ENCODE data around the gene TSPAN4.

The TSPAN4 gene

DNA sequence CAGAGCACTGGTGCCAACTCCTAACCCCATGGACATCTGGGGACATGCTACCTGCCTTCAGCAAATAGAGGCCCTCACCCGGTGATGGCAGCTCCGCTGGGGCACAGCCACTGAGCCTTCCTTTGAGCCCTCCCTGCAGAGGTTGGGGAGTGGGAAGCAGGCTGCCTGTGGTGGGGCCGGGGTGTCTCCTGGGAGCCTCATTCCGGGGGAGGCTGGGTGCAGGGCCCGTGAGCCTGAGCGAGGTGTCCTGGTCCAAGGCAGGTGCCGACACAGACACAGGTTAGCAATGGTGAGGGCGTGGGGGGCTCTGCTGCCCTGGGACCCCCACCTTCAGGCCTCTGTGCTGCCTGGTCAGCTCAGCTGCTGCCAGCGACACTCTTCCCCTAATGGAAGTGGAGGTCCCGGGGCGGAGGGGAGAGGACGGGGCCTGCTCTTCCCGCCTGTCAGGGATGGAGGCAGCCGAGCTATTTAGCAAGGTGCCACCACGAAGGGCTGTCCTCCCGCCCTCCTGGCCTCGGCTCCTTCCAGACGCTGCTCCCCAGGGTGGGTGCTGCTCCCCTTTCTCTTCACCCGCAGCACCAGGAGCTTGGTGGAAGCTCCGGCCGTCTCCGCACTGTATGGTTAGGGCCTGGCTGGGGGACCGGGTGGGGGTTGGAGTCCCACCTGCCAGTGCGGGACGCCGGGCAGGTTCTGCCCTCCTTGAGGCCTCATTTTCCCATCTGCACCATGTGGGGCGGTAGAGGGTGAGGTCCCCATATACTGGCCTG lies 11.2 kb downstream of the TSPAN4 start:
- DNase-seq: no peak

DNA sequence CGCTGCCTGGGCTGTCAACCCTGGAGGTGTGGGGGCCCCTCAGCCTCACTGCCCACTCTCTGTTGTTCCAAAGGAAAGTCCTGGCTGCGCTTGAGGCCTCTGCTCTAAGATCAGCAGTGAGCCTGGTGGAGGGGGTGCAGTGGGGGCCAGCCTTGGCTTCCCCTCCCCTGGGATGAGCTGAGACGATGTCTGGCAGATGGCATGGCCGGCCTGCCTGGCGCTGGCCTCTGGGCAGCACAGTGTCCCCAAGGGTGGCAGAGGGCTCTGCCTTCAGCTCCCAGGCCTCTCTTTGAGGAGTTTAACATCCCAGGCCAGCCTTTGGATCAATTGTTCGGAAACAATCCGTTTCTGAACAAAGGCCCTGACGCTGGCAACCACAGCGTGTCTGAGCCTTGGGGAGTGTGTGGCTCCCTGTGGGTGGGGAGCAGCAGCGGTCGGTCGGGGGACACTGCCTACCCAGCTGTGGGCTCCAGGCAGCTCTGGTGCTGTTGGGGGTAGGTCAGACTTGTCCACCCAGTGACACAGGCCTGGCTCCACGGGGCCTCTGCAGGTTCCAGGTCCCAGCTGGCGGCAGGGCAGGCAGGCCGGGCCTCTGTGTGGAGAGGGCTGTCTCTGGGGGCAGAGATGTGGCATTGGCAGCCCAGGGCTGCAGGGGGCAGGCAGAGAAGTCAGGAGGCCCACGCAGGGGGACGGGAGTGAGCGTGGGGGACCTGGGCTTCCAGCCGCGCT lies 12.1 kb downstream of the TSPAN4 start:
- DNase-seq: no peak

DNA sequence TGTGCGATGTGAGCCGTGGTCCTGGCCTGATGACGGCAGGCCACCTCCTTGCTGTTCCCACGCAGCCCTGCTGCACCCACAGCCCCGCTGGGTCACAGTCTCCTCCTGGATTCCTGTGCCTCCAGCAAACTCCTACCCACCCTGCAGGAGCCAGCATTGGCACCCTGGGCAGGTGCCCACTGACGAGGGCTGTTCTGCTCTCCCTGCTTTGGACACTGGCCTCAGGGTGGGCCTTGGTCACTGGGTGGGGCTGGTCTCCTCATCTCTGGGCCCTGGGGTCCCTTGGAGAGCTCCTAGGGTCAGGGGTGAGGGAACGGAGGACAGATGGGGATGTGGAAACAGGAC lies 12.7 kb downstream of the TSPAN4 start:
- DNase-seq: no peak

DNA sequence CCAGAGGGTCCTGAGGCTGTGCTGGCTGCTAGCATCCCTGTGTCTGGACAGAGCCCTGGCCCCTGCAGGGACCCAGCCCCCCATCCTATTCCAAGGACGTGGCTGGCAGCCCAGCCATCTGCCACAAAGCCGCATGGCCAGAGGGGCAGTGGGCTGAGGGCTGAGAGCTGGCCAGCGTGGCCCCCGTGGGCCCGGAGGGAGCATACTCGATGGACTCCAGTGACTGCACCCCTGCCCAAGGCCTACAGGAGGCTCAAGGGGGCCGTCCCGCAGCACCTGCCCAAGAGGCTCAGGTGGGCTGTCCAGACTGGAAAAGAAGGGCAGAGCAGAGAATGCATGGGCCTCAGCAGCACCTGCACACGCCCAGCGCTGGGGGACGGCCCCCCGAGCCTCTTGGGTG lies 13.1 kb downstream of the TSPAN4 start:
- no peak for DNase-seq

DNA sequence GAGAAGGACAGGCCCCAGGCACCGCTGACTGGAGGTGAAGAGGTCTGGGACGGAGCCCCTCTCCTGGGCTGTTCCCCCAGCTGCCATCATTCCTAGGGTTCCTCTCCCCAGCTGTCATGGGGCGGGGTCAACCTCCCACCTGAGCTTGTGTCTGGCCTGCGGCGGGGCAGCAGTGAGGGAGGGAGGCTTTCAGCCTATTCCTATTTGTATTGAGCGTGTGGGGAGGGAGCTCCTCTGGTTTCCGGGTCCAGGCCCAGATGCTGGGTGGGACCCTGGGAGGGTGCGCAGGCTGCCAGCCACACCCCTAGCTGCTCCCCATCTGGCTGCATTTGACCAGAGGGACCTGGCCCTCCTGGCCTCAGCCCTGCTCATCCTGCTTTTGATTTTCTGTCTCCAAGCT lies 13.7 kb downstream of the TSPAN4 start:
- DNase-seq: no peak

DNA sequence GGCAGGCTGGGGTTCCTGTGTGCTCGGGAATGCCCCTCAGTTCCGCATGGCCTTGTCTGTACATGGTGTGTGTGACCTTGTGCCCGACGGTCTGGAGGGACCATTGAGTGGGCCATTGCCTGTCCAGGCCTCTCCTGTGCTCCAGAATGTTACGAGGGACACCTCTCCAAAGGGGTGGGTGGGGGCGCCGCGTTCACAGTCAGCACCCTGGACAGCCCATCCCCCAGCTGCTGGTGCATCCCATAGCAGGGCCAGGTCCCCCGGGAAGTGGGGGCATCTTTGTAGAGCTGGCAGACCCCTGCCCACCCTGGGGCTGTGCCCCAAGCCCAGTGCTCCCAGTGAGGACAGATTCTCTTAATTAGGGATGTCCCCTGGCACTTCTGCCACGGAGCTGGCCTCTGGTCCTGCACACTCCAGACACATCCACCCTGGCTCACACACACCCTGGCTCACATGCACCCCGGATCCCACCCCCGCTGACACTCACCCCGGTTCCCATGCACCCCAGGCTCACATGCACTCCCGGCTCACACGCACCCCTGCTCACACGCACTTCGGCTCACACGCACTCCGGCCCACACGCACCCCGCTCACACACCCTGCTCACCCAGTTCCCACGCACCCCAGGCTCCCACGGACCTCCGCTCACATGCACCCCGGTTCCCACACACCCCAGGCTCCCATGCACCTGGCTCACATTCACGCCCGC lies 15.6 kb downstream of the TSPAN4 start:
- DNase-seq: no peak

DNA sequence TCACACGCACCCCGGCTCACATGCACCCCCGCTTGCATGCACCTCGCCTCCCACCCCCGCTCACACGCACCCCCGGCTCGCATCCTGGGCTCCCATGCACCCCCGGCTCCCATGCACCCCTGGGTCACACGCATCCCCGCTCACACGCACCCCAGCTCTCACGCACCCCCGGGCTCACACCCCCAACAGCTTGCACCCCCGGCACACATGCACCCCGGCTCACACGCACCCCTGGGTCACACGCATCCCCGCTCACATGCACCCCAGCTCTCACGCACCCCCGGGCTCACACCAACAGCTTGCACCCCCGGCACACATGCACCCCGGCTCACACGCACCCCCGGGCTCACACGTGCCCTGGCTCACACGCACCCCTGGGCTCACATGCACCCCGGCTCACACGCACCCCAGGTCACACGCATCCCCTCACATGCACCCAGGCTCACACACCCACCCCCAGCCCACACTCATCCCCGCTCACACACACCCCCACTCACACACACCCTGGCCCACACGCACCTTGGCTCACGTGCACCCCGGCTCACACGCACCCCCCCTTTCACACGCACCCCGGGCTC lies 16.2 kb downstream of the TSPAN4 start:
- no peak for DNase-seq

DNA sequence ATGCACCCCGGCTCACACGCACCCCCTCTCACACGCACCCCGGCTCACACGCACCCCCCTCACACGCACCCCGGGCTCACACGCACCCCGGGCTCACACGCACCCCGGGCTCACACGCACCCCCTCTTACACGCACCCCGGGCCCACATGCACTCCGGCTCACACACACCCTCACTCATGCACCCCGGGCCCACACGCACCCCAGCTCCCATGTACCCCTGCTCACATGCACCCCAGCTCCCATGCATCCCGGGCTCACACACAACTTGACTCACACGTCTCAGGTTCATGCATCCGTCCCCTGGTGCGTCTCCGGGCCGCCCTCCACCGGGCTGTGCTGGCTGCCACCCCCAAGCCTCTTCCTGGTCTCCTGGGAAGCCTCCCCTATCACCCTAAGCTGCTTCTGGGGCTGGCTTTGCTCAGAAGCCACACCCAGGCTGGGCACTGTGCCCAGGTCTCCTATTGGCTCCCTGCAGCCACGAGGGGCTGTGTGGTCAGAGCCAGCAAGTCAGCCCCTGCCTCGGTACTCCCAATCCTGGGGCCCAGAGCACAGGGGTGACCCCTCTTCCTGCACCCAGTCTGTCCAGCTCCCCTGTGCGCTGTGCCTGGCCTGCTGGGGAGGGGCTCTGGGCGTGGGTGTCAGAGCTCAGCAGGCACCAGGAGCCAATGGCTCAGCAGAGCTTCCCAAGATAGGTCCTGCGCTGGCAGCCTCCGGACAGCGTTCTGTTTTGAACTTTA lies 16.9 kb downstream of the TSPAN4 start:
- no peak for DNase-seq

DNA sequence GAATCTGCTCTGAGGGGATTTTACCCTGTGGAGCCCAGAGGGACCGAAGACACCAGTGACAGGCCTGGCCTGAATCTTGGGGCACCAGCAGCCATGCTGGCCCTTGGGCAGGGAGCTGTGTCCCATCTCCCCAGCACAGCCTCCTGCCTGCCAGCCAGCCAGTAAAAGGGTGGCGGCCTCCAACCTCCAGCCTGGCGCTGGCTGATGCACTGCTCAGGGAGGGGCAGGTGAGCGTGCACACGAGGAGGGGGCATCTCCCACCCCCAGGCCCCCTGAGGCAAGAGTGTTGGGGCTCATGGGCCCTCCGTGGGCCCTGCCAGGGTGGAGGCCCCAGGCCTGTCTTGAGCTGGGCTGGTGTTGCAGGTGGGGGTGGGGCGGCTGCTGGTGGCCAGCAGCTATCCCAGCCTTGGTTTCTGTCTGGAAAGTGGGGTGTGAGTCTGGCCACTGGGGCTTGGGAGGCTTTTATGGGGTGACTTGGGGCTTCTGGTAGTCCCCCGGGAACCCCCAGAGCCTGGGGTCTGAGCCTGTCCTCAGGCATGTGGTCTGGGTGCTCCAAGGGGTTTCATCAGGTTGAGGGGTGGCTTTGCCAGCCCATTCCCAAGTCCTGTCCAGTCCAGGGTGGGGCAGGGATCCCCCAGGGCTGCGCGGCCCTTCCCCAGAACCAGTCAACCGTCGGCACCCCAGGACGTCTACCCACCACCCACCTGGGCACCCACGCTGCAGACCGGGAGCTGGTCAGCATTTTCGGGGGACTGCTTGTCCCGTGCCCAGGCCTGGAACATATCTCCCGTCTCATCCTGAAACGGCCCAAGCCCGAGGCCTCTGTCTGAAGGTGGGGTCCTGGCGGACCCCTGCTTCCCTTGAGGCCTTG lies 17.8 kb downstream of the TSPAN4 start:
- no peak for DNase-seq

DNA sequence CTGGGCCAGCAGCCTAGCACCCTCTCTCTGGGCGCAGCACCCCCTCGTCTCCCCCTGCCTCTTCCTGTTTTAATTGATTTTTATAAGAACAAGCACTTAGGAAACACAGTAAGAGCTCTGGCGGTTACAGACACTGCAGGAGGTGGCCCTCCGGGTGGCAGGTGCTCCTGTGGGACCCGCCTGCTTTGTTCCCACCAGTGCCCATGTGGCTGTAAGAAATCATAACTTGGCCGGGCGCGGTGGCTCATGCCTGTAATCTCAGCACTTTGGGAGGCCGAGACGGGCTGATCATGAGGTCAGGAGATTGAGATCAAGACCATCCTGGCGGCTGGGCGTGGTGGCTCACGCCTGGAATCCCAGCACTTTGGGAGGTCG lies 18.4 kb downstream of the TSPAN4 start:
- no peak for DNase-seq

DNA sequence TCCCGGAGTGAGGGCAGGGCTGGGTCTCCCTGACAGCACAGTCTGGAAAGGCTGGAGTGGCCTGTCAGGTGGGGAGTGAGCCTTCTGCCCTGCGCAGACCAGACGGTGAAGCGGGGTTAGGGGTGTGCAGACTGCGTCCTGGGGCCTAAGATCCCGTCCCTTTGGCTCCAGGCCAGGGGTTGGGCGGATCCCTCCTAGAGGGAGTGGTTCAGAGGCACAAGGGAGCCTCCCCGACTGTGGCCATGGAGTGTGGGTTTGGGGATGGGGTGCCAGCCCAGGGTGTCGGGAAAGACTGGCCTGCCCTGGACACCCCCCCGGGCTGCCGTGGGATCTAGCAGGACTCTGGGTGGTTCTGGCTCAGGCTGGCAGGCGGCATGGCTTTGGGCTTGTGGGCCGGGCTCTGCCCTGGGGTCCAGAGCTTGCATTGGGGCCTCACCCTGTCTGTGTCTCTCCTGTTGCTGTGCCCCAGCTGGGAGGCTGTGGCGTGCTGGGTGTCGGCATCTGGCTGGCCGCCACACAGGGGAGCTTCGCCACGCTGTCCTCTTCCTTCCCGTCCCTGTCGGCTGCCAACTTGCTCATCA lies 19.5 kb downstream of the TSPAN4 start:
- no peak for DNase-seq

DNA sequence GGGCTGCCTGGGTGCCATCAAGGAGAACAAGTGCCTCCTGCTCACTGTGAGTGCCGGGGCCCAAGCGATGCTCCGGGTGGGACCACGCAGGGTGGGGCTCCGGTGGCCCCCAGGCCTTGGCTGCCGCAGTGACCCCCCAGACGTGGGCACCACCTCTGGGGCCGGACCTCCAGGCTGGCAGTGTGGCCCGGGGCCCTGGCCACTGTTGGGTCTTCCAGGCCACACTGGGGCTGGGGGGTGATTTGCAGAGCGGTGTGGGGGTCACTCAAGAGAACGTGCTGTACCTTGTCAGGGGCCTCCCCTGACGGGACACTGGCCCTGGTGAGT lies 20.0 kb downstream of the TSPAN4 start:
- DNase-seq: no peak

DNA sequence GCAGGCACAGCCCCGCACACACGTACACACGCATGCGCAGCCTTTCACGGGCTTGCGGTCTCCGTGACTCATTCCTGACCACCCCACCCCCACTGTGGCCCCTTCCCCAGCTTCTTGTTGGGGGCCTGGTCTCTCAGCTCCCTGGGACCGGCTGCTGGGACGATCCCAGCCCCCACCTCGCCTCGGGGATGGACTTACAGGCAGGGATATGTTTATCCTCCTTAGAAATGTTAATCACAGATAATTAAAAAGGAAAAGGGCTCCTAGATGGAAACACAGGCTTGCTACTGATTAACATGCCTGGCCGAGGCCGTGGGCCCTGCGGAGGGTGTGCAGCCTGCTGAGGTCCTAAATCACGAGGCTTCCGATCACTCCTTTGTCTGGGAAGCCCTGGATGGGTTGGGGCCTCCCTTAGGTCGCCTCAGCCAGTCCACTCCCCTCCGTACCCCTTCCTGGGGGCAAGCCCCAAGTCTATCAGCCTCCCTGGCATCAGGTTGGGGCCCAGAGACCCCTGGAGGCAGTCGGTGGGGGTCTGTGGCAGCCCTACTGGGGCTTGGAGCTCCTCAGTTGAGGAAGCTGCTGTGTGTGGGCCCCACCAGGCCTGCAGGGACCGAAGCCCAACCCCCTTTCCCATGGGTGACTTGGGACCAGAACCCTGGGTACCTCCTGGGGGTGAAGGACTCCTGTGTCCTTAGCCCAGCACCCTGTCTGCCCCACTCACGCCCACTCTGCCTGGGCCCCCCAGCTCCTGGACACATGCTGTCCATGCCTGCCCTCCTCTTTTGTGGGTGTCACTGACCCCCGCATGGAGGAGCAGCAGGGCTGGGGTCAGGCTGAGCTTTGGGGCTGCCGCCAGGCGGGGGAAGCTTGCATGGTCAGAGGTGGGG lies 20.6 kb downstream of the TSPAN4 start:
- no peak for DNase-seq

DNA sequence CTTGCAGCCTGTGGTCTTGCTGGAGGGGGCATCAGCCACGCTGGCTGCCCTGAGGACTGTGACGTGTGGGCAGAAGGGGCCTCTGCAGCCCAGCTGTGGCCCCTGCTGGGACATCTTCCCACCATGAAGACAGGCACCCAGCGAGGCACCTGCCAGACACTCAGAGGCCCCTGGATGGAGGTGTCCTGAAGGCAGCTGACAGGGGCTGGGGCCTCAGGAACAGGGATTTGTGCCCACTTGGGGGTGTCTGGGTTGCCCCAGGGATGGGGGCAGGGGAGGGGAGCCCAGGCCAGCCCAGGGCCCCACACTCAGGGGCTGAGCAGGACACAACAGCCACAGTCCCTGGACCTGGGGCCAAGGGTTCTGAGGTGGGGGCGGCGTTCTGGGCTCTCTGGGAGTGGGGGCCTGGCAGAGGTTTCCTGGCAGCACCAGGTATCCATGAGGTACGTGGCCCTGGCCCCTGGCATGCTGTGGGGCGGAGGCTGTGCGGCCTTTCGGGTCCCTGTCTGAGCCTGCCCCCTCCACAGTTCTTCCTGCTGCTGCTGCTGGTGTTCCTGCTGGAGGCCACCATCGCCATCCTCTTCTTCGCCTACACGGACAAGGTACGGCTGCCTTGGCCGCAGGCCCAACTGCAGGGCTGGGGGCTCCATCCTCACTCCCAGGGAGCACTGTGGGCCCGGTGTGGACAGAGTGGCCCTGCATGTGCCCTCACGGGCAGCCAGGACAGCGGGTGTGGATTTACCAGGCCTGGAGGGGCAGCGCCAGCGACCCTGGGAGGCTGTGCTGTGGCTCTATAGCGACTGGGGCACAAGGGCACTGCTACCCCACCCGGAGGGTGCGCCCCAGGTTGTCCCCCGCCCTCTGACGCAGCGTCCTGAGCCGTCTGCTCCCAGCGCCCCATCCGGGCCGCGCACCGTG lies 21.5 kb downstream of the TSPAN4 start:
- DNase-seq: no peak

DNA sequence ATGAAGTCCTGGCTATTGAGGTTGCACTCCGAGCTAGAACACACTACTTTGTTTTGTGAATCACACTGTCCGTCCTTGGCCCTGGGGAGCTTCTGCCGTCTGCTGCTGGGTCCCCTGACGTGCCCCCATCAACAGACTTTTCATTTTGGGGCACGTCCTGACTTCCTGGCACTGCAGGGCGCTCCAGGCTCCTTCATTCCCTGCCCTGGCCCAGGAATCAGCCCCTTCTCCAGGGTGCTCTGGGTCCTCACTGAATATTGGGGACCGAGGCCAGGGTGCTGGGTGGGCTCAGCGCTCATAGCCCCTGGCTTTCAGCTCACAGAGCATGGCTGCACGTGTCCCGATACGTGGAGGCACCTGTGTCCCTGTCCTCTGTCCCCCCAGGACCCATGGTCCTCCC lies 22.2 kb downstream of the TSPAN4 start:
- DNase-seq: no peak

DNA sequence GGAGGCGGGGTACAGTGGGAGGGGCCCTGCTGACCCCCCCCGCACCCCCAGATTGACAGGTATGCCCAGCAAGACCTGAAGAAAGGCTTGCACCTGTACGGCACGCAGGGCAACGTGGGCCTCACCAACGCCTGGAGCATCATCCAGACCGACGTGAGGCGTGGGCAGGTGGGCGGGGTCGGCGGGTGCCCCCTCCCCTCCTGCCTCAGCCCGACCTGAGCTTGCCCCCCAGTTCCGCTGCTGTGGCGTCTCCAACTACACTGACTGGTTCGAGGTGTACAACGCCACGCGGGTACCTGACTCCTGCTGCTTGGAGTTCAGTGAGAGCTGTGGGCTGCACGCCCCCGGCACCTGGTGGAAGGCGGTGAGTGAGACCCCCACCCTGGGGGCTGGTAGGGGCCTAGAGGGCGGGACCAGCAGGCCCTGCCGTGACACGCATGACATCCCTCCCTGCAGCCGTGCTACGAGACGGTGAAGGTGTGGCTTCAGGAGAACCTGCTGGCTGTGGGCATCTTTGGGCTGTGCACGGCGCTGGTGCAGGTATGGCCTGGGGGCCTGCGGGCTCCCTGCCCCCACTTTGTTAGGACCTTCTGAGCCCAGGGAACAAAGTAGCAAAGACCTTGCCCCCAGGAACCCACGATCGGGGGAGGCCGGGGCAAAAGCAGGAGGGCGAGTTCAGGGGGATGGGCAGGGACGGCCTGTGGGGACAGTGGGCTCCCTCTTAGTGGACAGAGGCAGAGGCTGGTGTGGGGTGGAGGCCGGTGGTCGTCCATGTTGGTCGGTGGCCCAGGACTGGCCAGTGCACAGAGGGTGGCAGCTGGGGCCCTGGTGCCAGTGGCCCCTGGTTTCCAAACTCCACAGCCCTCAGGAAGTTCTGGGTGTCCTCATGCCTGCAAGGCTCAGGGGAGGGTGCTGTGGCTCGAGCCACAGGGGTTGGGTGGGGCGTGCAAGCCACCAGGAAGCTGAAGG lies 23.1 kb downstream of the TSPAN4 start:
- DNase-seq: no peak

DNA sequence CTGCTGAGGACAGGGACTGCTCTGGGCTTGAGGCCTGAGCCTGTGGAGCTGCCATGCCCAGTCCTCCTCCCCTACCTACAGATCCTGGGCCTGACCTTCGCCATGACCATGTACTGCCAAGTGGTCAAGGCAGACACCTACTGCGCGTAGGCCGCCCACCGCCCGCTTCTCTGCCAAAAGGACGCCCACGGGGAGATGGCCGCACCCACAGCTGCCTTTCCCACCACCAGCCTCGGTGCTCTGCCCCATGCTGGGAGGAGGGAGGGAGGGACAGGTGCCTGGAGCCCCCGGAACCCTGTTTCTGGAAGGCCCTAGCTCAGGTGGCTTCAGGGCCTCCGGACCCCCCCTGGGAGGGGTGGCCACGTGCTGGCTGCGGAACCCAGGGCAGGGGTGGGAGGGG lies 23.8 kb downstream of the TSPAN4 start:
- no peak for DNase-seq

DNA sequence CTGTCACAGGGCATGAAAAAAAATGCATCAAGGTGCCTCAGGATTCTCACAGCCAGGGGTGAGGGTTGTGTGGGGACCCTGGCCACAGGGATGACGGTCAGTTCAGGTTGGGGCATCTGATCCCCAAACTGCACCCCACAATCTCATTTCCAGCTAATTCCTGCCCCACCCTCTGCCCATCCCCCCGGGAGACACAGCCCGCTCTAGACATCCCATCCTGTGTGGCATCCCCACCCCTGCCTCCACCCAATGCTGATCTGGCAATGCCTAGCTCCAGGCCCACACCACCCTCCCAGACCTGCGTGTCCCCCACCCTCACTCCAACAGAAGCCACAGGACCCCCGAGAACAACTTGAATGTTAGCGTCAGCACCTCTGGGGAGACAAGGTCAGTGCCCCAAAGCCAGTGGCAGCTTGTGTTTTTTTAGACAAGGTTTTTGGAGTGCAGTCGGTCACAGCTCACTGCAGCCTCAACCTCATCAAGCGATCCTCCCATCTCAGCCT lies 25.3 kb downstream of the TSPAN4 start:
- DNase-seq: no peak
